Uterus (tissue), 2 donors: ENCODE data around the gene GYPE.
"Not testable (repeated sequence)": the region's sequence is repeated elsewhere in the genome, so short reads cannot be mapped to it uniquely, and the experiment has no call there.

Source experiments
- CTCF ChIP-seq, 4 experiments: fragments of 200-600 bp in 2 of 4; fragments of 450-650 bp in 2 of 4; sonication (generic) in 2 of 4; IDR thresholded peaks; one replicate each; pipeline ENCODE4 v1.5.1; 2016 to 2019; ENCODE audit warnings: antibody characterized with exemption in 4 of 4, mild to moderate bottlenecking in 2 of 4, moderate library complexity in 1 of 4
- POLR2A ChIP-seq, 2 donors: fragments of 450-650 bp; IDR thresholded peaks; one replicate each; pipeline ENCODE4 v1.6.1; 2016; ENCODE audit warnings: antibody characterized with exemption in 2 of 2, mild to moderate bottlenecking in 1 of 2, moderate library complexity in 1 of 2

- not testable (repeated sequence) for TF ChIP-seq CTCF, POLR2A (IDR thresholded peaks at IDR 0.05)
Observed at GRCh38 chr4:143950967-143951366, 45.6 kb upstream of the GYPE start.
